Neural cell (in vitro differentiated cells): ENCODE measurements around the gene SCYL3. TPM values are rescaled to one million over a fixed set of nuclear protein-coding genes. Genes with fewer than 3 reads are reported as not detected.

ENCODE experiments used
- H2AFZ ChIP-seq: fragments of 200-600, 300-800 bp; sonication (generic), shearing (Covaris generic); 2 replicates; pipeline ENCODE4 v1.6.0; 2014; ENCODE audit warnings: low read depth, mild to moderate bottlenecking, antibody characterized with exemption, low read length, moderate library complexity
- H3F3A ChIP-seq: fragments of 200-600 bp; shearing (Covaris generic); 2 replicates; pipeline ENCODE4 v1.6.1; 2016; ENCODE audit warnings: mild to moderate bottlenecking, moderate library complexity, mixed read lengths, antibody characterized with exemption, low read length; ENCODE audit not compliant: insufficient read depth, poor library complexity, severe bottlenecking
- H3K27ac ChIP-seq: fragments of 200-600, 300-800 bp; sonication (generic), shearing (Covaris generic); 2 replicates; pipeline ENCODE4 v1.5.1; 2014; ENCODE audit warnings: mild to moderate bottlenecking, low read length, moderate library complexity
- H3K27me3 ChIP-seq: fragments of 300-800, 200-600 bp; sonication (generic), shearing (Covaris generic); 2 replicates; pipeline ENCODE4 v1.6.0; 2014; ENCODE audit warnings: mild to moderate bottlenecking, low read depth, low read length, moderate library complexity; ENCODE audit not compliant: insufficient read depth
- H3K36me3 ChIP-seq: fragments of 300-800, 200-600 bp; sonication (generic), shearing (Covaris generic); 2 replicates; pipeline ENCODE4 v1.5.1; 2014; ENCODE audit warnings: mild to moderate bottlenecking, antibody characterized with exemption, low read length, moderate library complexity; ENCODE audit not compliant: insufficient read depth
- H3K4me2 ChIP-seq: fragments of 300-800, 200-600 bp; sonication (generic), shearing (Covaris generic); 2 replicates; pipeline ENCODE4 v1.6.0; 2014; ENCODE audit warnings: mild to moderate bottlenecking, low read length
- H3K4me3 ChIP-seq: fragments of 300-800, 200-600 bp; sonication (generic), shearing (Covaris generic); 2 replicates; pipeline ENCODE4 v1.5.1; 2014; ENCODE audit warnings: mild to moderate bottlenecking, low read length, moderate library complexity
- H3K79me2 ChIP-seq: fragments of 200-600 bp; shearing (Covaris generic); replicated peaks from 2 replicates; pipeline ENCODE4 v1.6.0; 2014; ENCODE audit warnings: mild to moderate bottlenecking, low read length, moderate library complexity; ENCODE audit not compliant: insufficient read depth
- H3K9ac ChIP-seq: fragments of 300-800, 200-600 bp; sonication (generic), shearing (Covaris generic); 2 replicates; pipeline ENCODE4 v1.6.1; 2016; ENCODE audit warnings: mild to moderate bottlenecking, low read length, mixed read lengths
- H3K9me2 ChIP-seq: fragments of 200-600 bp; shearing (Covaris generic); 2 replicates; pipeline ENCODE4 v1.6.1; 2016; ENCODE audit warnings: mild to moderate bottlenecking, low read length, mixed read lengths; ENCODE audit not compliant: insufficient read depth
- H3K9me3 ChIP-seq: fragments of 200-600, 300-800 bp; sonication (generic), shearing (Covaris generic); 2 replicates; pipeline ENCODE4 v1.6.1; 2016; ENCODE audit warnings: mild to moderate bottlenecking, mixed run types, low read length, moderate library complexity, mixed read lengths
- H4K20me1 ChIP-seq: fragments of 200-600 bp; shearing (Covaris generic); 2 replicates; pipeline ENCODE4 v1.6.1; 2016; ENCODE audit warnings: mild to moderate bottlenecking, mixed run types; ENCODE audit not compliant: insufficient read depth
- CTCF ChIP-seq: fragments of 450-650 bp; IDR thresholded peaks from 2 replicates; pipeline ENCODE4 v1.5.1; 2014; ENCODE audit warnings: antibody characterized with exemption, mild to moderate bottlenecking, moderate library complexity; ENCODE audit not compliant: poor library complexity, severe bottlenecking
- EP300 ChIP-seq: fragments of 450-650 bp; conservative IDR thresholded peaks from 2 replicates; pipeline ENCODE4 v1.6.1; 2014; ENCODE audit warnings: antibody characterized with exemption, mild to moderate bottlenecking, moderate library complexity; ENCODE audit not compliant: poor library complexity, severe bottlenecking
- EZH2 ChIP-seq: fragments of 200-600, 300-800 bp; shearing (Covaris generic), sonication (generic); IDR thresholded peaks from 2 replicates; pipeline ENCODE4 v1.6.1; 2014; ENCODE audit warnings: antibody characterized with exemption, low read length, borderline replicate concordance, mild to moderate bottlenecking; ENCODE audit not compliant: insufficient read depth, poor library complexity, severe bottlenecking
- MXI1 ChIP-seq: fragments of 450-650 bp; conservative IDR thresholded peaks from 2 replicates; pipeline ENCODE4 v1.6.1; 2014; ENCODE audit warnings: antibody characterized with exemption, mild to moderate bottlenecking; ENCODE audit not compliant: poor library complexity, severe bottlenecking
- POLR2AphosphoS5 ChIP-seq: IDR thresholded peaks from 2 replicates; pipeline ENCODE4 v1.6.1; 2012
- RAD21 ChIP-seq: fragments of 450-650 bp; conservative IDR thresholded peaks from 2 replicates; pipeline ENCODE4 v1.6.1; 2014; ENCODE audit warnings: antibody characterized with exemption, mild to moderate bottlenecking, moderate library complexity
- REST ChIP-seq: IDR thresholded peaks from 2 replicates; pipeline ENCODE4 v1.6.1; 2012; ENCODE audit warnings: borderline replicate concordance
- SMC3 ChIP-seq: fragments of 450-650 bp; conservative IDR thresholded peaks from 2 replicates; pipeline ENCODE4 v1.6.1; 2014; ENCODE audit warnings: antibody characterized with exemption, mild to moderate bottlenecking, moderate library complexity; ENCODE audit not compliant: poor library complexity
- TAF1 ChIP-seq: IDR thresholded peaks from 2 replicates; pipeline ENCODE4 v1.6.1; 2012; ENCODE audit warnings: low read depth
- polyA plus RNA-seq: library from polyadenylated mRNA; depleted of rRNA; stranded (reverse); fragments of >200 nt; gene quantifications from 2 replicates; pipeline ENCODE4 v1.2.3, GENCODE V29; 2014

The SCYL3 gene
- polyA plus RNA-seq, 1 donor from 2014 or later: 13.1 TPM

GRCh38 chr1:169892927-169893644 is 610 bp downstream of the SCYL3 start:
- H3K9me2 ChIP-seq: no peaks in the 10 kb centered on the region
- H3K4me3 ChIP-seq: peak overlapping the region; percentile 86
- no peaks in the 10 kb centered on the region for H3K36me3 ChIP-seq
- peak overlapping the region; percentile 86 for H3K27ac ChIP-seq
- H3K27me3 ChIP-seq: no peaks in the 10 kb centered on the region
- H2AFZ ChIP-seq: peak overlapping the region; percentile 82
- no peaks in the 10 kb centered on the region for H3K9me3 ChIP-seq
- peak overlapping the region; percentile 45 for H3K4me2 ChIP-seq
- TF ChIP-seq TAF1 (no peak), MXI1 (peak; percentile 30), REST (peak; percentile 51), RAD21 (peak; percentile 24), EZH2 (no peak)
- H3F3A ChIP-seq: no peaks in the 10 kb centered on the region
- H4K20me1 ChIP-seq: no peaks in the 10 kb centered on the region
- peaks cover 12% of the 10 kb centered on the region for H3K79me2 ChIP-seq
- peak overlapping the region; percentile 92 for H3K9ac ChIP-seq

- H3K27ac ChIP-seq: peak overlapping the region; percentile 86
These were observed 1.3 kb downstream of the SCYL3 start for GRCh38 chr1:169892176-169892926.

More at GRCh38 chr1:169892176-169892926, 1.3 kb downstream of the SCYL3 start:
- Histone ChIP-seq H3K79me2 (peaks cover 12% of the 10 kb centered on the region), H3K9me3 (no peaks in the 10 kb centered on the region), H3K9ac (peak overlapping the region; percentile 92), H3K36me3 (no peaks in the 10 kb centered on the region), H3K4me3 (peak overlapping the region; percentile 86), H3K4me2 (peak overlapping the region; percentile 45), H2AFZ (peak overlapping the region; percentile 82), H3K9me2 (no peaks in the 10 kb centered on the region), H4K20me1 (no peaks in the 10 kb centered on the region), H3K27me3 (no peaks in the 10 kb centered on the region), H3F3A (no peaks in the 10 kb centered on the region)
- TF ChIP-seq TAF1 (no peak), RAD21 (no peak), SMC3 (no peak), REST (no peak), EZH2 (no peak), CTCF (no peak), POLR2AphosphoS5 (no peak), MXI1 (no peak), EP300 (no peak)
